Spleen (tissue), 7 donors: ENCODE measurements around the gene APBB2.

Experiments used
- POLR2A ChIP-seq, 3 donors: fragments of 450-650 bp; IDR thresholded peaks; one replicate each; pipeline ENCODE4 v1.5.1; 2017; ENCODE audit warnings: antibody characterized with exemption in 3 of 3, mild to moderate bottlenecking in 1 of 3
- POLR2AphosphoS5 ChIP-seq, 3 donors: sonication (generic); formaldehyde crosslinking; IDR thresholded peaks; one replicate each; pipeline ENCODE4 v1.5.1; 2017; ENCODE audit warnings: antibody characterized with exemption in 3 of 3
- TF ChIP-seq, protein P1 (sequence below), 11 experiments: fragments of 200-600 bp in 7 of 11; fragments of 450-650 bp in 4 of 11; sonication (generic) in 4 of 11; IDR thresholded peaks in 8 of 11; conservative IDR thresholded peaks in 3 of 11; 1 replicate in 7 of 11; 2 replicates in 4 of 11; pipeline versions ENCODE4 v1.4.0 to v1.8.0; 2016 to 2021; ENCODE audit warnings: antibody characterized with exemption in 11 of 11, inconsistent platforms in 4 of 11, mild to moderate bottlenecking in 1 of 11
- donor health status: DM: no; HTN: no; CAD: no; lungs with moderate emphysema.
- donor health status: DM: no; HTN: no; CAD: no.
- donor health status: DM: no; HTN: no; CAD: no.

DNA sequence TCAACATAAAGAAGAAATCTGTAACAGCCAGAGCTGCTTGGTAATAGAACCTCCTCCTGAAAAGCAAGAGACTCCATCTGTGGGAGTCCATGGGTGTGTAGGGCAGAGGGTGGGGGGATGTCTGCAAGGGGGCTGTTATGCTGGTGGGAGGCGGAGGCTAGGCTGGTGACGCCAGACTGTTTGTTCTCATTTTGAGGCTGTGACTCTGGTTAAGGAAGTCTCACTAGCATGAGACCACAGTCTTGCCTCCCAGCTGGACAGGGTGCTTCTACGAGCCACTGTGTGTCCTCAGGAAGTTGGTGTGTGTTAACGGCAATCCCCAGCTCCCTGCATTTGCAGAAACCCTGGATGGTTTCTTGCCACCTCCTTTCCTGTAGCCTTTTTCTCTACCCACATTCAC is 384.8 kb downstream of the APBB2 start:
- TF ChIP-seq, protein P1, sequence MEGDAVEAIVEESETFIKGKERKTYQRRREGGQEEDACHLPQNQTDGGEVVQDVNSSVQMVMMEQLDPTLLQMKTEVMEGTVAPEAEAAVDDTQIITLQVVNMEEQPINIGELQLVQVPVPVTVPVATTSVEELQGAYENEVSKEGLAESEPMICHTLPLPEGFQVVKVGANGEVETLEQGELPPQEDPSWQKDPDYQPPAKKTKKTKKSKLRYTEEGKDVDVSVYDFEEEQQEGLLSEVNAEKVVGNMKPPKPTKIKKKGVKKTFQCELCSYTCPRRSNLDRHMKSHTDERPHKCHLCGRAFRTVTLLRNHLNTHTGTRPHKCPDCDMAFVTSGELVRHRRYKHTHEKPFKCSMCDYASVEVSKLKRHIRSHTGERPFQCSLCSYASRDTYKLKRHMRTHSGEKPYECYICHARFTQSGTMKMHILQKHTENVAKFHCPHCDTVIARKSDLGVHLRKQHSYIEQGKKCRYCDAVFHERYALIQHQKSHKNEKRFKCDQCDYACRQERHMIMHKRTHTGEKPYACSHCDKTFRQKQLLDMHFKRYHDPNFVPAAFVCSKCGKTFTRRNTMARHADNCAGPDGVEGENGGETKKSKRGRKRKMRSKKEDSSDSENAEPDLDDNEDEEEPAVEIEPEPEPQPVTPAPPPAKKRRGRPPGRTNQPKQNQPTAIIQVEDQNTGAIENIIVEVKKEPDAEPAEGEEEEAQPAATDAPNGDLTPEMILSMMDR (IDR thresholded peaks at IDR 0.05 in 8 of 11, conservative IDR thresholded peaks at IDR 0.05 in 3 of 11) = no peak
- TF ChIP-seq POLR2A (IDR thresholded peaks at IDR 0.05) (no peak), POLR2AphosphoS5 (IDR thresholded peaks at IDR 0.05) (no peak)
